ENCODE results near the gene CHKA. TPM values are rescaled to one million over a fixed set of nuclear protein-coding genes. Genes with fewer than 3 reads are reported as not detected.

CHKA gene
- total and polyA plus RNA-seq, 9 of the 15 experiments (the other 6 are each of a cell fraction or from before 2014, with no cell fraction given): 3.6 to 37.0 (median 30.2) TPM

DNA sequence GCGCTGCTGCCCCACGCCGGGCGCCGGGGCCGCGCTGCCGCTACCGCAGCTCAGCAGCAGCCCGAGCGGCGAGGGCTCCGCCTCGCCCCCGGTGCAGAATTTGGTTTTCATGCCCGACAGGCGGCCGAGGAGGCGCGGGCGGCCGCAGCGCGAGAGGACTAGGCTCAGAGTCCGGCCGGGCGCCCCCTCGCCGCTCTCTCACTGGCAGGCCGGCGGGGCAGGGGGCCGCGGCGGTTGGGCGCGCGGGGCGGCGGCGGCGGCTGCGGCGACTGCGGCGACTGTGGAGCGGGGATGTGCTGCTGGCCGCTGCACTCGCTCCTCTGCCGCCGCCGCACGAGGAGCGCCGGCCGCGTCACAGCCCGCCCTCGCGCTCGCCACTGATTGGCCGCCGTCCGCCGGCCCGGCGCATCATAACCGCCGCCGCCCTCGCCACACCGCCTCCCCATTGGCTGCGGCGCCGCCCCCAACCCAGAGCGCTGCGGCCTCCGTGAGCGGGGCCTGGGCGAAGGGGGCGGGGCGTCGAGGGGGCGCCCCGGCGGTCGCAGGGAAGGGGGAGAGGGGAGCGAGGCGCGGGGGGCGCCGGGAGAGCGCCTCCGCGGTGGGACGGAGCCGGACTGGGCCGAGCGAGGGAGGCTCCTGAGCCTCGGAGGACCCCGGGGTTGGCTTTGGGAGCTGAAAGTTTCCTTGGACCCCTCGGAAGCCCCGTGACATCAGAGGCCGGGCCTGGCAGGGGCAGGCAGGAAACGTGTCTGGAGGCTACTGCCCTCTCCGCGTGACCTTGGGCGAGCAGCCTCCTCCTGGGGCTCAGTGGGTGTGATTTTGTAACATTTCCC is at the start of gene CHKA (continued):
- TF ChIP-seq, protein P1, sequence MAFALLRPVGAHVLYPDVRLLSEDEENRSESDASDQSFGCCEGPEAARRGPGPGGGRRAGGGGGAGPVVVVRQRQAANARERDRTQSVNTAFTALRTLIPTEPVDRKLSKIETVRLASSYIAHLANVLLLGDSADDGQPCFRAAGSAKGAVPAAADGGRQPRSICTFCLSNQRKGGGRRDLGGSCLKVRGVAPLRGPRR (CRISPR knock-in tag; IDR thresholded peaks at IDR 0.05): no peak
- TF ChIP-seq HNRNPLL (IDR thresholded peaks at IDR 0.05; ENCODE audit: low read depth, low read length, poor library complexity, severe bottlenecking) (peak; percentile 87), ZNF75A (CRISPR knock-in tag; IDR thresholded peaks at IDR 0.05) (no peak), MXI1 (IDR thresholded peaks at IDR 0.05; ENCODE audit: low read depth, low read length) (no peak), NKRF (IDR thresholded peaks at IDR 0.05; ENCODE audit: borderline replicate concordance) (peak; percentile 51), EZH2 (IDR thresholded peaks at IDR 0.05; ENCODE audit: borderline replicate concordance, low read depth, low read length) (no peak), POU5F1 (IDR thresholded peaks at IDR 0.05; ENCODE audit: borderline replicate concordance, low read depth, low read length, partially characterized antibody) (no peak), ZNF133 (CRISPR knock-in tag; IDR thresholded peaks at IDR 0.05) (no peak), POLR3G (IDR thresholded peaks at IDR 0.05; ENCODE audit: extremely low read depth, insufficient read length, insufficient replicate concordance) (no peak), ETV1 (tag; conservative IDR thresholded peaks at IDR 0.05; ENCODE audit: low read depth) (no peak), HDAC3 (IDR thresholded peaks at IDR 0.05; ENCODE audit: borderline replicate concordance, partially characterized antibody) (no peak), CEBPB (tag; IDR thresholded peaks at IDR 0.05) (no peak), ZNF79 (CRISPR knock-in tag; IDR thresholded peaks at IDR 0.05; ENCODE audit: low read depth) (no peak), NFE2L1 (tag; IDR thresholded peaks at IDR 0.05; ENCODE audit: borderline replicate concordance, low read depth) (no peak), HNRNPUL1 (IDR thresholded peaks at IDR 0.05; ENCODE audit: low read length) (no peak), ZKSCAN3 (CRISPR knock-in tag; IDR thresholded peaks at IDR 0.05) (no peak), KAT7 (CRISPR knock-in tag; IDR thresholded peaks at IDR 0.05; ENCODE audit: borderline replicate concordance) (no peak), ZNF232 (CRISPR knock-in tag; IDR thresholded peaks at IDR 0.05) (no peak), TFAP4 (CRISPR knock-in tag; IDR thresholded peaks at IDR 0.05; ENCODE audit: borderline replicate concordance) (0 out of 2 replicates have a peak, but pooled peaks have one; percentile 55), ARID2 (IDR thresholded peaks at IDR 0.05) (no peak)
- TF ChIP-seq, protein P2, sequence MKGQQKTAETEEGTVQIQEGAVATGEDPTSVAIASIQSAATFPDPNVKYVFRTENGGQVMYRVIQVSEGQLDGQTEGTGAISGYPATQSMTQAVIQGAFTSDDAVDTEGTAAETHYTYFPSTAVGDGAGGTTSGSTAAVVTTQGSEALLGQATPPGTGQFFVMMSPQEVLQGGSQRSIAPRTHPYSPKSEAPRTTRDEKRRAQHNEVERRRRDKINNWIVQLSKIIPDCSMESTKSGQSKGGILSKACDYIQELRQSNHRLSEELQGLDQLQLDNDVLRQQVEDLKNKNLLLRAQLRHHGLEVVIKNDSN (CRISPR knock-in tag; IDR thresholded peaks at IDR 0.05): peak; percentile 57
- TF ChIP-seq, protein P3, sequence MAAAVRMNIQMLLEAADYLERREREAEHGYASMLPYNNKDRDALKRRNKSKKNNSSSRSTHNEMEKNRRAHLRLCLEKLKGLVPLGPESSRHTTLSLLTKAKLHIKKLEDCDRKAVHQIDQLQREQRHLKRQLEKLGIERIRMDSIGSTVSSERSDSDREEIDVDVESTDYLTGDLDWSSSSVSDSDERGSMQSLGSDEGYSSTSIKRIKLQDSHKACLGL (CRISPR knock-in tag; IDR thresholded peaks at IDR 0.05; ENCODE audit: borderline replicate concordance, poor library complexity, severe bottlenecking): no peak
